ENCODE data around the gene COL24A1. TPM values are rescaled to one million over a fixed set of nuclear protein-coding genes. Genes with fewer than 3 reads are reported as not detected.
A peak's percentile ranks its signal among the peaks of the same experiment; 100 is the strongest.

The COL24A1 gene
- total RNA-seq, 1 experiment from 2014 or later = not detected

GRCh38 chr1:86069757-86070145, 86.8 kb downstream of the COL24A1 start:
- Mint-ChIP-seq H3K27me3 (ENCODE audit: insufficient read depth, unreplicated experiment) (peaks cover 44% of the 10 kb centered on the region), H3K4me3 (ENCODE audit: unreplicated experiment) (no peak overlapping the region), H3K27ac (ENCODE audit: low read depth, unreplicated experiment) (no peak overlapping the region), H3K4me1 (ENCODE audit: insufficient read depth, unreplicated experiment) (peaks cover 8% of the 10 kb centered on the region), H3K9me3 (ENCODE audit: unreplicated experiment) (no peaks in the 10 kb centered on the region), H3K36me3 (ENCODE audit: insufficient read depth, unreplicated experiment) (no peaks in the 10 kb centered on the region)
- no TSS peak for BruUV-seq (replicated peaks)
- DNase-seq (ENCODE audit: unreplicated experiment) = peak; percentile 53
- no peak for TF ChIP-seq CTCF (IDR thresholded peaks at IDR 0.05; ENCODE audit: unreplicated experiment)
- intact Hi-C loops (cut with micrococcal nuclease) = no loop called here
- ChIA-PET POLR2A (no interaction called here), CTCF (interaction anchor here (0.6 to 0.7 kb wide), 2 partner anchors 24 to 132 kb away, joined by 3 to 4 read pairs; no protein-coding TSS in a partner anchor)

GRCh38 chr1:86068841-86069756, 87.5 kb downstream of the COL24A1 start:
- no peak for TF ChIP-seq CTCF (IDR thresholded peaks at IDR 0.05; ENCODE audit: unreplicated experiment)
- Mint-ChIP-seq H3K27ac (ENCODE audit: low read depth, unreplicated experiment) (no peak overlapping the region), H3K36me3 (ENCODE audit: insufficient read depth, unreplicated experiment) (no peaks in the 10 kb centered on the region), H3K27me3 (ENCODE audit: insufficient read depth, unreplicated experiment) (peaks cover 38% of the 10 kb centered on the region), H3K9me3 (ENCODE audit: unreplicated experiment) (no peaks in the 10 kb centered on the region), H3K4me1 (ENCODE audit: insufficient read depth, unreplicated experiment) (peaks cover 8% of the 10 kb centered on the region), H3K4me3 (ENCODE audit: unreplicated experiment) (no peak overlapping the region)
- intact Hi-C loops (cut with micrococcal nuclease) = no loop called here
- no TSS peak for BruUV-seq (replicated peaks)
- DNase-seq (ENCODE audit: unreplicated experiment) = peak; percentile 55
- ChIA-PET CTCF (interaction anchor here (0.6 kb wide), 1 partner anchor 24 kb away, joined by 3 read pairs; no protein-coding TSS in a partner anchor), POLR2A (no interaction called here)

DNA sequence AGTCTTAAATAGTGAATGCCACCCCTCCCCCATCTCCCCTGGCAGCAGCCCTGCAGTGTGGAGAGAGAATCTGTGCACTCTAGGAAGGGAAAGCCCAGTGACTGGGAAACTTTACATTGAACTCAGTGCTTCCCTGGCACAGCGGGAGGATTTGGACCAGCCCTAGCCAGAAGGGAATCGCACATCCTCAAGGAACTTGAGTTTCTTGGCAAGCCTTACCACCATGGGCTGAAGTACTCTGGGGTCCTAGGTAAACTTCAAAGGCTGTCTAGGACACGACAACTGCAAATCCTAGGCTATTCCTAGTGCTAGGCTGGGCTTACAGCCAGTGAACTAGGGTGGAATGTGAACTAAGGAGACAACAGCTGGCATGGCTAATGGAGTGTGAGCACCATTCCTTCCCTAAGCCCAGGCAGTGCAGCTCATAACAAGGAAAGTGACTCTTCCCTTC, 88.3 kb downstream of the COL24A1 start:
- Mint-ChIP-seq H3K4me3 (ENCODE audit: unreplicated experiment) (no peak overlapping the region), H3K27me3 (ENCODE audit: insufficient read depth, unreplicated experiment) (peaks cover 29% of the 10 kb centered on the region), H3K27ac (ENCODE audit: low read depth, unreplicated experiment) (no peak overlapping the region), H3K9me3 (ENCODE audit: unreplicated experiment) (no peaks in the 10 kb centered on the region), H3K36me3 (ENCODE audit: insufficient read depth, unreplicated experiment) (no peaks in the 10 kb centered on the region), H3K4me1 (ENCODE audit: insufficient read depth, unreplicated experiment) (peaks cover 8% of the 10 kb centered on the region)
- ChIA-PET POLR2A (no interaction called here), CTCF (no interaction called here)
- DNase-seq (ENCODE audit: unreplicated experiment) = peak; percentile 8
- BruUV-seq (replicated peaks) = no TSS peak
- intact Hi-C loops (cut with micrococcal nuclease) = no loop called here
- TF ChIP-seq CTCF (IDR thresholded peaks at IDR 0.05; ENCODE audit: unreplicated experiment) = no peak

DNA sequence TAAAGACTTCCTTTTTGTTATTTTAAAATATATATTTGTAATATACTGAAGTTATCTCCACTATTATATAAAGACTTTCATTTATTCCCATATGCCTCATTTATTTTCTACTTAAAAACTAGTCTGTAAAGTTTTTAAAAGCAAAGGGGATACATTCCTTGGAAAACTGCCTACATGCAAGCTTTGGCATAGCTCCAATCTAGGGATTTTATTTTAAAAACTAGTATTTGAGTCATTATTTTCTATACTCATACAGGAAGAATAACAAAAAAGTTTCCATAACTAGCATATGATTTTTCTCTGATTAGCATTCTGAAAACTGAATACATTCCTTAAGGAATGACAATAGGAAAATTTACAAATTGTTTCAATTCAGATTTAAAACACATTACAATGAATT, 88.9 kb downstream of the COL24A1 start:
- Mint-ChIP-seq H3K36me3 (ENCODE audit: insufficient read depth, unreplicated experiment) (no peaks in the 10 kb centered on the region), H3K9me3 (ENCODE audit: unreplicated experiment) (no peaks in the 10 kb centered on the region), H3K27ac (ENCODE audit: low read depth, unreplicated experiment) (no peak overlapping the region), H3K27me3 (ENCODE audit: insufficient read depth, unreplicated experiment) (peaks cover 29% of the 10 kb centered on the region), H3K4me3 (ENCODE audit: unreplicated experiment) (no peak overlapping the region), H3K4me1 (ENCODE audit: insufficient read depth, unreplicated experiment) (peaks cover 9% of the 10 kb centered on the region)
- ChIA-PET POLR2A (no interaction called here), CTCF (no interaction called here)
- no TSS peak for BruUV-seq (replicated peaks)
- no peak for TF ChIP-seq CTCF (IDR thresholded peaks at IDR 0.05; ENCODE audit: unreplicated experiment)
- no peak for DNase-seq (ENCODE audit: unreplicated experiment)
- intact Hi-C loops (cut with micrococcal nuclease) = no loop called here

All from MCF 10A (cell line).